GM23248 (cell line): ENCODE measurements around the gene IBA57. TPM values are rescaled to one million over a fixed set of nuclear protein-coding genes. Genes with fewer than 3 reads are reported as not detected.

ENCODE experiments used
- DNase-seq: peaks from one replicate; pipeline ENCODE4 v3.0.0-alpha.2; 2015
- H2AFZ ChIP-seq: fragments of 200-600 bp; sonication (generic); 2 replicates; pipeline ENCODE4 v1.6.1; 2016; ENCODE audit warnings: antibody characterized with exemption
- H3F3A ChIP-seq: fragments of 200-600 bp; sonication (generic); 2 replicates; pipeline ENCODE4 v1.6.1; 2016; ENCODE audit warnings: mild to moderate bottlenecking, antibody characterized with exemption, mixed run types; ENCODE audit not compliant: insufficient read depth
- H3K27ac ChIP-seq: fragments of 200-600 bp; sonication (generic); 2 replicates; pipeline ENCODE4 v1.5.1; 2016; ENCODE audit warnings: mild to moderate bottlenecking
- H3K27me3 ChIP-seq: fragments of 200-600 bp; sonication (generic); replicated peaks from 2 replicates; pipeline ENCODE4 v1.6.1; 2016; ENCODE audit warnings: mild to moderate bottlenecking; ENCODE audit not compliant: insufficient read depth
- H3K36me3 ChIP-seq: fragments of 200-600 bp; sonication (generic); 2 replicates; pipeline ENCODE4 v1.6.1; 2016; ENCODE audit warnings: low read depth, mild to moderate bottlenecking
- H3K4me1 ChIP-seq: fragments of 200-600 bp; sonication (generic); 2 replicates; pipeline ENCODE4 v1.6.1; 2016; ENCODE audit warnings: mild to moderate bottlenecking; ENCODE audit not compliant: insufficient read depth
- H3K4me2 ChIP-seq: fragments of 200-600 bp; sonication (generic); one replicate; pipeline ENCODE4 v1.6.1; 2016; ENCODE audit warnings: mild to moderate bottlenecking; ENCODE audit not compliant: unreplicated experiment
- H3K4me3 ChIP-seq: fragments of 200-600 bp; sonication (generic); 2 replicates; pipeline ENCODE4 v1.5.1; 2016; ENCODE audit warnings: mild to moderate bottlenecking
- H3K79me2 ChIP-seq: fragments of 200-600 bp; sonication (generic); 2 replicates; pipeline ENCODE4 v1.6.1; 2016; ENCODE audit warnings: mild to moderate bottlenecking; ENCODE audit not compliant: insufficient read depth
- H3K9ac ChIP-seq: fragments of 200-600 bp; sonication (generic); 2 replicates; pipeline ENCODE4 v1.6.1; 2016; ENCODE audit warnings: mild to moderate bottlenecking
- H3K9me2 ChIP-seq: fragments of 200-600 bp; sonication (generic); 2 replicates; pipeline ENCODE4 v1.6.1; 2016; ENCODE audit warnings: mixed run types, mild to moderate bottlenecking, moderate library complexity; ENCODE audit not compliant: insufficient read depth
- H3K9me3 ChIP-seq: fragments of 200-600 bp; sonication (generic); one replicate; pipeline ENCODE4 v1.6.1; 2017; ENCODE audit warnings: low read depth
- H4K20me1 ChIP-seq: fragments of 200-600 bp; sonication (generic); 2 replicates; pipeline ENCODE4 v1.6.0; 2016; ENCODE audit not compliant: insufficient read depth
- EZH2 ChIP-seq: fragments of 200-600 bp; sonication (generic); IDR thresholded peaks from 2 replicates; pipeline ENCODE4 v1.6.1; 2018; ENCODE audit warnings: antibody characterized with exemption, mild to moderate bottlenecking; ENCODE audit not compliant: insufficient read depth, poor library complexity, severe bottlenecking
- EZH2phosphoT487 ChIP-seq: fragments of 200-600 bp; sonication (generic); IDR thresholded peaks from 2 replicates; pipeline ENCODE4 v1.6.1; 2018; ENCODE audit warnings: antibody characterized with exemption, moderate library complexity, mild to moderate bottlenecking, low read depth; ENCODE audit not compliant: insufficient read depth
- WGBS, 2 experiments: methylation state at CpG; one replicate each; pipeline ENCODE4 v1.1.6; 2015 to 2017; ENCODE audit warnings: low lambda C conversion rate in 2 of 2, low coverage in 1 of 2; ENCODE audit errors: missing lambda C conversion rate in 2 of 2; 5-methylcytosine and 5-hydroxymethylcytosine counted together
- in situ Hi-C: fragments of 300-500 bp; cut with MboI; formaldehyde crosslinking; loops from 2 replicates; pipeline ENCODE4 v1.15.0; 2020
- polyA plus RNA-seq: library from polyadenylated mRNA; unstranded; fragments of >200 nt; fragmentation: Nextera tagmentation; extraction: Ambion mirVana; gene quantifications from 2 replicates; pipeline ENCODE4 v1.2.1, GENCODE V29; 2016
- total RNA-seq: library from RNA; depleted of rRNA; stranded (reverse); fragments of >200 nt; shearing (Covaris generic); gene quantifications from 2 replicates; pipeline ENCODE4 v1.2.3, GENCODE V29; 2014

IBA57 gene
- total and polyA plus RNA-seq, 2 experiments from 2014 or later = 2.0 to 2.9 TPM

- no peaks in the 10 kb centered on the region for H3K27me3 ChIP-seq
- no peaks in the 10 kb centered on the region for H3K79me2 ChIP-seq
- WGBS, 2 experiments = 78 to 82% methylated on average over 10 to 15 of the region's 15 CpGs
- H3K4me2 ChIP-seq = no peak overlapping the region
- no peaks in the 10 kb centered on the region for H3K36me3 ChIP-seq
- no peaks in the 10 kb centered on the region for H4K20me1 ChIP-seq
- no peak overlapping the region for H3K4me3 ChIP-seq
- H3K4me1 ChIP-seq = peaks cover 23% of the 10 kb centered on the region; the same call in 1 of the 2 replicates
- H3F3A ChIP-seq = no peaks in the 10 kb centered on the region
- H3K9me3 ChIP-seq = no peaks in the 10 kb centered on the region
- no peaks in the 10 kb centered on the region for H3K9me2 ChIP-seq
- no peak for TF ChIP-seq EZH2
- TF ChIP-seq EZH2phosphoT487 = no peak
- H3K9ac ChIP-seq = no peak overlapping the region
- DNase-seq = no peak
- no peak overlapping the region for H3K27ac ChIP-seq
- in situ Hi-C loops = no loop called here
- no peak overlapping the region for H2AFZ ChIP-seq
Observed at GRCh38 chr1:228160201-228160761, 5.3 kb upstream of the IBA57 start.

GRCh38 chr1:228161362-228161761, 4.2 kb upstream of the IBA57 start:
- peak; percentile 35 for DNase-seq
- Histone ChIP-seq H3K9me2 (no peaks in the 10 kb centered on the region), H3K9me3 (no peaks in the 10 kb centered on the region), H3K4me2 (no peak overlapping the region), H3K9ac (no peak overlapping the region), H4K20me1 (no peaks in the 10 kb centered on the region), H3K36me3 (no peaks in the 10 kb centered on the region), H3F3A (no peaks in the 10 kb centered on the region), H2AFZ (no peak overlapping the region), H3K79me2 (peaks cover 2% of the 10 kb centered on the region), H3K4me1 (peaks cover 23% of the 10 kb centered on the region; the same call in 1 of the 2 replicates), H3K27me3 (no peaks in the 10 kb centered on the region), H3K4me3 (no peak overlapping the region), H3K27ac (no peak overlapping the region)
- TF ChIP-seq EZH2 (no peak), EZH2phosphoT487 (no peak)
- 38 to 43% methylated on average over 6 to 7 of the region's 7 CpGs for WGBS, 2 experiments
- in situ Hi-C loops = no loop called here

GRCh38 chr1:228161866-228162265, 3.7 kb upstream of the IBA57 start:
- no peak for DNase-seq
- no peak overlapping the region for H3K4me3 ChIP-seq
- no peak overlapping the region for H3K27ac ChIP-seq
- no peaks in the 10 kb centered on the region for H4K20me1 ChIP-seq
- H3K4me1 ChIP-seq = peaks cover 26% of the 10 kb centered on the region
- TF ChIP-seq EZH2 (no peak), EZH2phosphoT487 (no peak)
- H3K79me2 ChIP-seq = peaks cover 7% of the 10 kb centered on the region
- 63 to 64% methylated on average over 9 of the region's 9 CpGs for WGBS, 2 experiments
- H3K9ac ChIP-seq = no peak overlapping the region
- no peak overlapping the region for H3K4me2 ChIP-seq
- H3K27me3 ChIP-seq = no peaks in the 10 kb centered on the region
- H3K9me3 ChIP-seq = no peaks in the 10 kb centered on the region
- no peak overlapping the region for H2AFZ ChIP-seq
- in situ Hi-C loops = no loop called here
- H3K36me3 ChIP-seq = no peaks in the 10 kb centered on the region
- H3K9me2 ChIP-seq = no peaks in the 10 kb centered on the region
- no peaks in the 10 kb centered on the region for H3F3A ChIP-seq

GRCh38 chr1:228162286-228163006, 3.2 kb upstream of the IBA57 start:
- Histone ChIP-seq H3K4me1 (peaks cover 29% of the 10 kb centered on the region), H3K36me3 (no peaks in the 10 kb centered on the region), H3K27ac (no peak overlapping the region), H4K20me1 (no peaks in the 10 kb centered on the region), H3F3A (no peaks in the 10 kb centered on the region), H3K9me3 (no peaks in the 10 kb centered on the region), H3K9me2 (no peaks in the 10 kb centered on the region), H3K4me3 (no peak overlapping the region), H3K27me3 (no peaks in the 10 kb centered on the region), H3K79me2 (peaks cover 13% of the 10 kb centered on the region), H3K4me2 (no peak overlapping the region), H2AFZ (0 out of 2 replicates have a peak overlapping the region, but pooled peaks have one; percentile 7), H3K9ac (no peak overlapping the region; the same call in 1 of the 2 replicates)
- in situ Hi-C loops = no loop called here
- peak; percentile 41 for DNase-seq
- 44% methylated on average over 14 of the region's 14 CpGs for WGBS, 2 experiments
- TF ChIP-seq EZH2 = no peak
